ENCODE results near the gene CUX1.
"Not testable (repeated sequence)": the region's sequence is repeated elsewhere in the genome, so short reads cannot be mapped to it uniquely, and the experiment has no call there.

CUX1 gene

DNA sequence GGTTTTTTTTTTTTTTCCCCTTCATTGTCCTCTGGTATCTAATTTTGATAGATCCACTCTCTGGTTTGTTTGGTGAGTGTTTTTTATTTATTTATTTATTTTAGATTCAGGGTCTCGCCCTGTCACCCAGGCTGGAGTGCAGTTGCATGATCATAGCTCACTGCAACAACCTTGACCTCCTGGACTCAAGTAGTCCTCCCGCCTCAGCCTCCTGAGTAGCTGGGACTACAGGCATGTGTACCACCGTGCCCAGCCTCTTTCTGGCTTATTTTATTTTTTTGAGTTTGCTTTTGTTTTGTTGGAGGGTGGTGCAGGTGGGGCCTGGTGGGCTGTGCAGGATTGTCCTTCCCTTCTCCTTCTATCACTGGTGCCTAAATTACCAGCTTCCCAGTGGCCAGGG is 282.0 kb downstream of the CUX1 start:
- DNase-seq (ENCODE audit: low spot score) = no peak

DNA sequence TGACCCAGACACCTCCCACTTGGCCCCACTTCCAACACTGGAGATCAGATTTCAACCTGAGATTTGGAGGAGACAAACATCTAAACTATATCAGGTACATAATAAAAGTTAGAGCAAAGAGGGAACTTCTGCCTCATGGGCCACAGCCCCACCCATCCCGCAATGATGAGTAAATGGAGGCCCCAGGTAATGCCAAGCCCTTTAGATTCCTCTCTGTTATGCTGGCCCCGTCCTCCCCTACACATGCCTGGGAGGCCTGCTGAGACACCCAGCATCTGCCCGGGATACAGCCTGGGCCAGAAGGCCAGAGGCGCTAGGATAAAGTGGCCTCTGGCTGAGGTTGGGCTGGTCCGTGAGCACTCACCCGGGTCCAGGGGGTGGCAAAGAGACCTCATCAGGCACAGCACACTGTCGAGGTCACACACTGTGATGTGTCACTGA is 283.7 kb downstream of the CUX1 start:
- no peak for DNase-seq (ENCODE audit: low spot score)

DNA sequence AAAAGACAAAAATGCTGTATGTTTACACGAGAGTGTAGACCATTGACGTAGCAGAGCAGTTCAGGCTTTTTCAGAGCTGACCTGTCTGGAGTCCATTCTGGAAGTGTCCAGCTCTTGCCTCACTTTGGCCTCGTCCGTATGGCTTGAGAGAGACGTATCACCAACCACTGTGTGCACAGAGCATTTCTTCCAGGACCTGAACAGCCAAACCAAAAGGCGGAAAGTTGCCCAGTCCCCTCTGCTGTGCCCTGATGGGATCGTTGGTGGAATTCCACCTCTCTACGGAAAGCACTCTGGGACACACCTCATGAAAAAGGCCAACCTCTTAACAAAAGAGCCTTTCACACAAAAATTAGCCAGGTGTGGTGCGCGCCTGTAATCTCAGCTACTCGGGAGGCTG is 284.5 kb downstream of the CUX1 start:
- DNase-seq (ENCODE audit: low spot score) = no peak

DNA sequence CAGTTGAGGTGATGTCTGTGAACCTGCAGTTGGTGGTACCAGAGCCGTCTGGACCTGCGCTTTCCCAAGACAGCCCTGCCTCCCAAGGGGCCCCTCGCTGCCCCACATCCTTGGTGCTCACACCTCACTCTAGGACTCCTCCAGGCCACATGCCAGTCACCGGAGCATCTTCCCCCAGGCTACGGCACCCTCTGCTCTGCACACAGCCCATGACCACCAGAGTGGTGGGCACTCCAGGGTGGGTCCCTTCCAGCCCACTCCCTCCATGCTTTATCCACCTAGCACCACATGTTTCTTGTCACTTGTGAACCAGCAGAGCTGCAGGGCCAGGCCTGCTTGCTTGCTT is 285.6 kb downstream of the CUX1 start:
- no peak for DNase-seq (ENCODE audit: low spot score)

DNA sequence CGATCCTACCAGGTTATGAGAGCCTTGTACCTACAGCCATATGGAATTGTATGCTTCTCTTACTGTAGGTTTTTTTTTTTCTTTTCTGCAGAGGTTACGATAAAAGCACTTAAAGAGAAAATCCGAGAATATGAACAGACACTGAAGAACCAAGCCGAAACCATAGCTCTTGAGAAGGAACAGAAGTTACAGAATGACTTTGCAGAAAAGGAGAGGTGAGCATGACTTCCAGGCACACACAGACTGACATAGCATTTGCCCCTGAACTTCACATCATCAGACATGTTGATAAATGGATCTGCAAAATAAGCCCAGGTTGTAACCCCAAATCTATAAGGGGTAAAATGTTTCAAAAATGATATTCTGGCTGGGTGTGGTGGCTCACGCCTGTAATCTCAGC is 286.8 kb downstream of the CUX1 start:
- no peak for DNase-seq (ENCODE audit: low spot score)

DNA sequence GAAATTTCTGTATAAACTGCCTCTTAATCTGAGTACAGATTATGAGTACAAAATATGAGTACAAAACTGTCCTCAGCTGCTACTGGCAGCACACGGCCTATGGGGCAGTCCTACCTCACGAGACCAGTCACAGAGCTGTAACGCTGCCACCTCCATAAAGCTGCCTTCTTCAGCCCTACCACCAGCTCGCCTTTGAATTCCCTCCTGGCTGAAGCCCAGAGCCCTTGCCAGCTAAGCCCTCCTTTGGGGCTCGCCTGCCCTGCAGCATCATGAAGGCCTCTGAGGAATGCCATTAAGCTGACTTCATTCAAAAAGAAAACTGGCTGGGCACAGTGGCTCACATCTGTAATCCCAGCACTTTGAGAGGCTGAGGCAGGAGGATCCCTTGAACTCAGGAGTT is 289.2 kb downstream of the CUX1 start:
- DNase-seq (ENCODE audit: low spot score) = no peak

DNA sequence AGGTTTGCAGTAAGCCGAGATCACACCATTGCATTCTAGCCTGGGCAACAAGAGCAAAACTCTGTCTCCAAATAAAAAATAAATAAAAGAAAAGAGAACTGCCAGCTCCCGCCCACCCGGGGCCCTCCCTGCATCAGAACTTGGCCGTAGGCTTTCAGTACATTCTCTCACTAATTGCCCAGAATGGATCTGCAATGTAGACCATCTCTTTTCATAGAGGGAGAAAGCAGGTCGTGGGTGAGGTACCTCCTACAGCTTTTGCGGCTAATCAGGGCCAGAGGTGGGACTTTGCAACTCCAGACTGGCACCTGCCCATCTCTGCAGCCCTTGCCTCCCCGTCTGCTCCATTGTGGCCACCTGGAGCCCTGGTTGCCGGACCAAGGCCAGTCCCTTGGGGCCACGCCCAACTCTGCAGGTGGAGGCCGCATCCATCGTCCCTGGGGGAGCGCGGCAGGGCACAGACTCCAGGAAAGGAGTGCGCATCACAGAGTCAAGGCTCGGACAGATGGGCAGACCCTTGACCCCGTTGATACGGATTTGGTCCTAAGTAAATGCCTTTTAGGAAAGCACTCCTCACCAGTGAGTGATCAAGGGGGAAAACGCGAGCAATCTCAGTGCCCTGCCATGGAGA is 290.2 kb downstream of the CUX1 start:
- DNase-seq (ENCODE audit: low spot score) = no peak

DNA sequence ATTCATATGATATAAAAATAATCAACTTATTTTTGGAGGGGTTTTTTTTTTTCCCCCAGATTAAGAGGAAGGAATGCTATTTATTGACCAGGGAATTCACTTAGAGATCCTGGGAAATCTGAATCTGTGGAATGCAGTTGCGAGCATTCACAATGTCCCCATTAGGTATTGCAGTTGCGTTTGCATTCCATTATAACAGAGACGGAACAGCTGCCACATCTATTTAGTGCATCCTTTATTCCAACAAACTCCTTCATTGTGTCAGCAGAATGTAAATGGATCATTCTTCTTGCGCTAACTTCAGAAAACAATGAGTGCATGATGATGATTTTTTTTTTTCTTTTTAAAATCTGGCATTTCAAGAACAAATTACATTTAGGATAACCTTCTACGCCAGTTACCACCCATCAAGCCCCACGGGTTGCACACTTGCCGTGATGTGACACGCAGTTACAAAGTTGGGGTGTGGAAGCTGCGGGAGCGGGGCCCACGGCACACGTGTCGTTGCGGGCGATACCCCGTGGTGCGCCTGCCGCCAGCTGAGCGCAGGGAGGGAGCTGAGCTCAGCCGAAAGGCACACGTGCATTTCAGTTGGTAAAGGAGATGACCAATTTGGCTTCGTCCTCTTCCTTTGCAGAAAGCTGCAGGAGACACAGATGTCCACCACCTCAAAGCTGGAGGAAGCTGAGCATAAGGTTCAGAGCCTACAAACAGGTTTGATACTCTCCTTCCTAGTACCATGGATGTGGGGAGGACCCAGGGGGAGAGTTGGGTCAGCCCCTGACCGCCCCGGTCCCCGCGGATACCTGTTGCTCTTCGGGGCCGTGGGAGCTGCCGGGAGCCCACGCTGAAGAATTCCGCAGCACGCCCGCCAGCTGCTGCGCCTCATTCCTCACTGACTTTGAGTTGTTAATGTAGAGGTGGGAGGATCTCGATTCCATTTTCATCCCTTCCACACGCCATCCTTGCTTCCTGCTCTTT is 293.9 kb downstream of the CUX1 start:
- peak; percentile 65 for DNase-seq (ENCODE audit: low spot score)

DNA sequence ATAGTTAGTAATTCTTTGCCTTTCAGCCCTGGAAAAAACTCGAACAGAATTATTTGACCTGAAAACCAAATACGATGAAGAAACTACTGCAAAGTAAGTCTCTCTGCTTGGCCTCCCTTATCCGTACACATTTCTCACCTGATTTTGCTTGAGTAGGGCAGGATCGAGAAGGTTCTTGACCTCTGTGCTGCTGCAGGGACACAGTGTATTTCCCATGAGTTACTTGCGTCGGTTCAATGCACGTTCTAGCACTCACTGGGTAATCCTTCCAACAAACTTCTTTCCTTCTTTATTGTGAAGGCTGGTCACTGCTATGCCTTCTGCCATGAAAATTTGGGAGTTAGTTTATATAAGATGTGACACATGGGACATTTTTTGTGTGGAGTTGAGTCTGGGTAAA is 297.8 kb downstream of the CUX1 start:
- no peak for DNase-seq (ENCODE audit: low spot score)

DNA sequence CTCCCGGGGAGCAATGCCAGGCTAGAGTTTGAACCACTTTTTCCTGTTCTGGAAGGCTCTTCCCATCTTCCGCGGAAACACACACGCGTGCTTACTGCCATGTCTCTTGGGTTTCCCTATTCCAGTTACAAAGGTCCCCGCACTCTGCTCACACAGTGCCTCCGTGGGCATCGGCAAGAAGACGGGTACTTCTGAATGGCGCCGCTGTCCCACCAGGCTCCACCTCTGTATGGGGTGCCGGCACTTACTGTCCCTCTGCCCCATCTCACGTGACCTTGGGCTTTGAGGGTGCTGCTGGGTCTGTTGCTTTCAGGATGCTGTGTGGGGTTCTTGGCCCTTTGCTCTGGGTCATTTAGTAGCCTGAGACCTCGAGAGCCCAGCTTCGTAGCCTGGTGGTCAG is 298.5 kb downstream of the CUX1 start:
- no peak for DNase-seq (ENCODE audit: low spot score)

DNA sequence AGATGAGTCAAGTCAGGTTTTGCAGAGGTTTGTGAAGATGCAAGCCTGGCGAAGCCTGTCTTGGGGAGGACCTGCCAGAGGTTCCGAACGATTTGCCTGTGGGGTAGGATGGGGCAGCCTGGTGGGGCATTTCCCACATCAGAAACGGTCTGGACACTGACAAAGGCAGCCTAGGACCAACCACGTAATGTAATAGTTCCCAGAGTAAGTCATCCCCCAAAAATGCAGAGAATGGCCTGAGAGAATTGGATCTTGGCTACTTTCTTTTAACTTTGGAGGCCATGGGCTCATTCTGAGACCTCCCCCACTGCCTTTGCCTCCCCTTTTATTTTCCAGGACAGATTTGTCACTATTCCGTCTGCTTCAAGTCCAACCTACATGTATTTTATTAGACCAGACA is 300.3 kb downstream of the CUX1 start:
- no peak for DNase-seq (ENCODE audit: low spot score)

DNA sequence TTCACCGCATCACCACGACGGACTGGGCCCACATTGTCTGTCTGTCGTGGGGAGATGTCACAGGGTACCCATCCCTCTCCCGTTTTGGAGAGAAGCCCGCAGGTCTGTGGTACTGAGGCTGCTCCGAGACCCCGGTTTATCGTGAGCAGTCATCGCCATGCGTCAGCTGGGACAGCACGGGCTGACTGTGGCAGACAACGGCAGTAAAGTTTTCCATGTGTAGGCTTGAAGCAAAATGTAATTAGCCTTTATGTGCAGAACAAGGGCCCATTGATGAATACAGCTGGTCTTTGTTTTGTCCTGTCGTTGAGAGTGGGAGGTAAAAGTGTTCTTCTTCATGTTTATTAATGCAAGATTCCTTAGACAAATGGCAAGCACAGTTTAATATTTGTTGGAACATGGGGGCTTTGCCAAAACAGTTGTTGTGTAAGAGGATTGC is 301.8 kb downstream of the CUX1 start:
- no peak for DNase-seq (ENCODE audit: low spot score)

DNA sequence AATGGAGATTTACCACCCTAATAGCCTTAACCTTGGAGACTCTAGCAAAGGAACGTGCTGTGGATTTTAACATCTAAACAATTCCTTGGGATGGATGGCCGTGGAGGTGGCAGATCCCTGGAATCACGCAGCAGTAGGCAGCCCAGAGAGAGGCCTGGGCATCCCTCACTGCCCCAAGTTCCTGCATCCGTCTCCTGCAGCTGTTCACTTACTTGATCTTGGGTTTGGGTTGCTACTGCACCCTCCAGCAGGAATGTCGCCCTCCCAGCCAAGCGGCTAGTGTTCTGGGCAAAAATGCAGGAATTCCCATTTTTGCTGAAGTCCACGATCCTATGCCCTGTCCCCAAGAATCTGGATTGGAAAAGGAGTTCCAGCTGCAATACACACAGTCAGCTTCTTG is 302.5 kb downstream of the CUX1 start:
- DNase-seq (ENCODE audit: low spot score) = no peak

DNA sequence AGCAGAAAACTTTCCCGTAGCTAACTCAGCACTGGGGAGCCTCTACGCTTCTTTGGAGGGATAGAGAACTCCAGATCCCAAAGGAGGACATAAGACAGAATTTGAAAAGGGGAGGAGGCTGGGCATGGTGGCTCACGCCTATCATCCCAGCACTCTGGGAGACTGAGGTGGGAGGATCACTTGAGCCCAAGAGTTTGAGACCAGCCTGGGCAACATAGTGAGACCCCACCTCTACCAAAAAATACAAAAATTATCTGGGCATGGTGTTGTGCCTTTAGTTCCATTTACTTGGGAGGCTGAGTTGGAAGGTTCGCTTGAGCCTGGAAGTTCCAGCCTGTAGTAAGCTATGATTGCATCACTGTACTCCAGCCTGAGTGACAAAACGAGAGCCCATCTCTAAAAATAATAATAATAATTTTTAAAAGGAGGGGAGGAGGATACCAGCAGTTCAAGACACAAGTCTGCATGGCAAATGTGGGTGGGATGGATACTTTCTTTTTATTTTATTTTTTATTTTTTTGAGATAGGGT is 303.3 kb downstream of the CUX1 start:
- no peak for DNase-seq (ENCODE audit: low spot score)

DNA sequence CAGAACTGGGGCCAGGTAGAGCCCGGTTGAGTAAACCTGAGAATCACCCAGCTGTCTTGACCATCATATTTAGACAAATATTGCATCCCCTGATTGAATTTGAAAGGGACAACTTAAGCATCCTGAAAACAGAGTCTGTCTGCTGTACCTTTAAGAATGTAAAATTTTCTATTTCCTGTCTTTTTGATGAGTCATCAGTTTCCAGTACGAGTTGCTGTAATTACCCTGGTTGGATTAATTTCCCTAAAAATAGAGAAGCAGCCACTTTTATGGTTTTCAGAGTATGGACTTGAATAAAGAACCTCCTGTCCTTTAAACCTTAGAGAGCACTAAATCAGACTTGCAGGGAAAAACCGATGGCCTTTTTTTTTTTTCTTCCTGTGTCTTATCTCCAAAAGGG is 304.6 kb downstream of the CUX1 start:
- no peak for DNase-seq (ENCODE audit: low spot score)

DNA sequence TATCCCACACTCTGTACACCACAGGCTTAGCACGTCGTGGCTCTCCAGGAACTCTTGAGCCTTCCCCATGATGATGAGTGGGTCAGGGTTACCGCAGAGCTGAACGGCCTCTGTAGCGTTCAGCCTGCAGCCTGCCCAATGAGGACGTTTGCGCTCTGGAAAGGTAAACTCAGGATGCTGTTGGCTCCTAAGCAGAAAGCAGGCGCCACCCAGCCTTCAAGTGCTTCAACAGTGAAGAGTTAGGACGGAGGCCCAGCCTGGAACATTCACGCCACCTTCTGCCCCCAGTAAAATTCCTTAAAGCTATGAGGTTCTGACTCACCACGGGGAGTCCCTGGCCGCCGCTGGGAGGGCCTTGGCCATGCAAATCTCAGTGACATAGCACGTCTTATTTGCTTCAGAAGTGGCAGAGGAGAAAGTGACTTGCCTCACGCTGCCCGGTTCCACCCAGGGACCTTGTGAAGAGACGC is 307.7 kb downstream of the CUX1 start:
- no peak for DNase-seq (ENCODE audit: low spot score)

DNA sequence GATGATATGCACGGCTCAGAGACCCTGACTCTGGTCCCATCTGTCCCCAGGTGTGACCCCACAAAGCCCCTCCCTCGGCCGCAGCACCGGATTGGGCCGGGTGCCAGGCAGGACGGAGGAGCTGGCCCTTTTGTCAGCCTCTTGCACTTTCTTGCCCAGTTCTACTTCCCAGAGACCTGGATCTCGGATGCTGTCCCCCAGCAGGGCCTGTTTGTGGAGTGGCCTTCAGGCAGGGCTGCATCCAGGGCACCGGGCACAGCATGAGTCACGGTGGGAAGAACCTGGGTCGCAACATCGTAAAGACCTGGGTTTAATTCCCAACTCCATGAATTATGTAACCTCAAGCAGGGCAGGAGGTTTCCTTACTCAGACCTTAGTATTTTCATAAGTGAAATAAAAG is 310.9 kb downstream of the CUX1 start:
- DNase-seq (ENCODE audit: low spot score) = no peak

DNA sequence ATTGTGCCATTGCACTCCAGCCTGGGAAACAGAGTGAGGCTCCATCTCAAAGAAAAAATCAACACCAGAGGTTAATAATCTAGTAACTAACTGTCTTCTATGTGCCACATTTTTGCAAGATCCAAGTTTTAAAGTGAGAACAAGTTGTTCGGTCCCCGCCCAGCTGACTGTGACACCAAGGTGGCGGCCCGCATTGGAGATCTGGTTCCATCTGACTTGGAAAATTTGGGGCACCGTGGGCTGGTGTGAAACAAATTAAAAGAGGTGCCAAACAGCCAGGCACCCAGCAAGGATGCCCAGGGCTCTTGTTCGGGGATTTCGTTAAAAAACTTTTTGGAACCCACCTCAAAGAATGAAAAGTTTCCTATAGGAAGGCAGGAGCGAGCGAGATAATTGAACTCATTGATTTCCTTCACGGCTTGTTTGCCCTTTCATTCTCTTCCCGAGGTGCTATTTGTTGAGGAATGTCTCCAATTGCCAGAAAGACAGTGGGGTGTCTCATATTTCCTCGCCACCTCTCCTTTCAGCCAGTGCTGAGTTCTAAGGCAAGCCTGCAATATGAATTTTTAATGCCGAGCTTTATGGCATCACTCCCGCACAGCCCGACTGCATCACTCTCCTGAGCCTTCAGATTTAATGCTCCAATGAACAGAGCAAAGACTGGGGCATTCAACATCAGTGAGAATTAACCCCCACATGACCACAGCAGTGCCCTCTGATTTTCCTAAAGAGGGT is 312.4 kb downstream of the CUX1 start:
- DNase-seq (ENCODE audit: low spot score) = no peak

DNA sequence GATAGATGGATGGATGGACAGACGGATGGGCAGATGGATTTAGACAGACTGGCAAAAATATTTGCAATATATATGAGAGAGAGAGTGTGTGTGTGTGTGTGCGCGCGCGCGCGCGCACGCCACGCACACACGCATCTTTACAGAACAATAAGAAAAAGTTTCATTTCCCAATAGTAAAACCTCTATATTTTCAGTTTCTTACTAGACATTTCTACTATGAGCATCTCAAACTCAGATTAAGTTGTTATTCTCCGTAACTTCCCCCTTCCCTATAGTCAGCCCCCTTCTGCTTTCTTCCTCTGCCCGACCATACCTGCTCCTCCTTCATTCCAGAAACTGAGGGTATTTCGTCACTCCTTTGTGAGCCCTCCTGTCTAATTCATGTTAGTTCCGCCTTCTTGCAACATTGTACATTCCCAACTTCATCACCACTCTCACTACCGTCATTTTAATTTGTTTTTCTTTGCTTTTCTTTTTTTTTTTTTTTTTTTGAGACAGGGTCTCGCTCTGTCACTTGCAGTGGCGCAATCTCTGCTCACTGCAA is 314.9 kb downstream of the CUX1 start:
- no peak for DNase-seq (ENCODE audit: low spot score)

DNA sequence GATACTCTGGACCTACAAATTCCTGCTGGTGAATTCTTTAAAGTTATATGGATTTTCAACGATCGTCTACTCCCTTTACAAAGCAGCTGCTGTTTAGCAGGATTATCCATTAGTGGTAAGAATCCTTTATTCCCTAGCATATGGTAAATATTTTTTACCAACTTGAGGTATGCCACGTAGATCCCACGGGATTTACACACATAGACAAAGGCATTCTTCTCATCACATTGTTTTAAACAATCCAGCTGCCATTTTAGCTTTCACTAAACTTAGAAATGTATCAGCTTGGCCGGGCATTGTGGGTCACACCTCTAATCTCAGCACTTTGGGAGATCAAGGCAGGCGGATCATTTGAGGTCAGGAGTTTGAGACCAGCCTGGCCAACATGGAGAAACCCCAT is 321.2 kb downstream of the CUX1 start:
- DNase-seq (ENCODE audit: low spot score) = no peak

DNA sequence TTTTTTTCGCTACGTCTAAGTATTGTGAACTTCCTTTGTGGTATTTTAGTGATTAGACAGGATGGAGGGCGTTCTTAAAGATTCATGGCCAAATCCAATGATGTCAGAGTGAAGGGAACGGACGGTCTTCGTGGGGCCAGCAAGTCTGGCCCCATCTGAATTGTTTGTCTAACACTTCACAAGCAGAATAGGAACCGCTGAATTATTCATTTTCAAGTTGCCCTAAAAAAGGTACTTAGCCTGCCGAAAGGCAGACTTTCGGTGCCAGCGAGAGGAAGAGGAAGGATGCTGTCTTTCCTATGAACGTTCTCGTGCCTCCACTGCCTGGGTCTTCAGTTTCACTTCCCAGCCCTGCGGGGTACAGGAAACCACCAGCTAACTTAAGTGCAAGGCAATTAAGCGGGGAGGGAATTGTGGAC is 323.5 kb downstream of the CUX1 start:
- DNase-seq (ENCODE audit: low spot score) = no peak

DNA sequence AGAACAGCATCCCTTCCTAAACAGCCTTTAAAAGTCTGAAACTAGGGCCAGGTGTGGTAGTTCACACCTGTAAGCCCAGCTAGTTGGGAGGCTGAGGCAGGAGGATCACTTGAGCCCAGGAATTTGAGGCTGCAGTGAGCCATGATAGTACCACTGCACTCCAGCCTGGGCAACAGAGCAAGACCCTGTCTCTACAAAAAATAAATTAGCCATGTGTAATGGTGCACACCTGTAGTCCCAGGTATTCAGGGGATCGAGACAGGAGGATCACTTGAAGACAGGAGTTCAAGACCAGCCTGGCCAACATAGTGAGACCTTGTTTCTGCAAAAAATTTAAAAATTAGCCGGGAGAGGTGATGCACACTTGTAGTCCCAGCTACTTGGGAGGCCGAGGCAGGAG is 325.0 kb downstream of the CUX1 start:
- DNase-seq (ENCODE audit: low spot score) = not testable (repeated sequence)

Measured in left forelimb (tissue), 1 donor.